SHP77 (cell line): ENCODE results near the gene ARHGEF4.
"Not testable (repeated sequence)": the region's sequence is repeated elsewhere in the genome, so short reads cannot be mapped to it uniquely, and the experiment has no call there.

Experiments used
- DNase-seq, 2 experiments: peaks; one replicate each; lab custom pipeline; 2025; lab: John Stamatoyannopoulos, UW

ARHGEF4 gene

GRCh38 chr2:131052741-131053263 is 216.1 kb downstream of the ARHGEF4 start:
- no peak for DNase-seq

DNA sequence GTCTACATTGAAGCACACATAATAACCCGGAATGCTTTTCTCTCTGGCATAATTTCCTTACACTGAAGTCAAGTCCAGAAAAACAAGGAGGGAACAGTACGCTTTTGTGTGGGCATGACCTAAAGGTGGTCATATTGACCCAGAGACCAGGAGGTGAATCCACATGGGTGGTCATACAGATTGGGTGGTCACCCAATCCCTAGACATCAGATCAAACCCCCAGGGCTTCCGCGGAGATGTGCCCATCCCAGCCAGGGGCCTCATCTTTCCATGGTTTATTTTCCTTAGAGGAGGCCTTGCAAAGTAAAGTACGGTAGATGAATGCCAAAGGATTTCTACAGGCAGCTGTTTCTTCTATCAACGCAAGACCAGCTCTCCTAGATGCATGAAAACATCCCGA is 217.8 kb downstream of the ARHGEF4 start:
- DNase-seq = no peak

- DNase-seq = no peak
These were observed 218.7 kb downstream of the ARHGEF4 start for GRCh38 chr2:131055169-131056065.

- DNase-seq = no peak
These were observed 219.7 kb downstream of the ARHGEF4 start for GRCh38 chr2:131056204-131056931.

DNA sequence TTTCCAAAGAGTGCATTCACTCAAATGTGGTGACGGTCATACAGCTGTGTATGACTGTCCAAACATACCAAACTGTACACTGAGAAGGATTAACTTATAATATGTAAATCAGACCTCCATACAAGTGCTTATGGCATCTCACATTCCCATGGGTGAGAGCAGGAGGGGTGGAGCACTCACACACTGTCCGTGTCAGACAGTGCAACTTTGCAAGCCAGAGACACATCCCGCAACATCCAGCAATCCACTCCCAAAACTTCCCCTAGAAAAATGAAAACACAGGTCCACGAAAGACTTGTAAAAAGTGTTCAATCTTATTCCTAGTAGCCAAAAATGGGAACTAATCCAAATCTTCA is 220.2 kb downstream of the ARHGEF4 start:
- no peak for DNase-seq

- no peak for DNase-seq
These were observed 221.6 kb downstream of the ARHGEF4 start for GRCh38 chr2:131058214-131058843.

GRCh38 chr2:131058920-131059319 is 222.2 kb downstream of the ARHGEF4 start:
- DNase-seq = no peak

DNA sequence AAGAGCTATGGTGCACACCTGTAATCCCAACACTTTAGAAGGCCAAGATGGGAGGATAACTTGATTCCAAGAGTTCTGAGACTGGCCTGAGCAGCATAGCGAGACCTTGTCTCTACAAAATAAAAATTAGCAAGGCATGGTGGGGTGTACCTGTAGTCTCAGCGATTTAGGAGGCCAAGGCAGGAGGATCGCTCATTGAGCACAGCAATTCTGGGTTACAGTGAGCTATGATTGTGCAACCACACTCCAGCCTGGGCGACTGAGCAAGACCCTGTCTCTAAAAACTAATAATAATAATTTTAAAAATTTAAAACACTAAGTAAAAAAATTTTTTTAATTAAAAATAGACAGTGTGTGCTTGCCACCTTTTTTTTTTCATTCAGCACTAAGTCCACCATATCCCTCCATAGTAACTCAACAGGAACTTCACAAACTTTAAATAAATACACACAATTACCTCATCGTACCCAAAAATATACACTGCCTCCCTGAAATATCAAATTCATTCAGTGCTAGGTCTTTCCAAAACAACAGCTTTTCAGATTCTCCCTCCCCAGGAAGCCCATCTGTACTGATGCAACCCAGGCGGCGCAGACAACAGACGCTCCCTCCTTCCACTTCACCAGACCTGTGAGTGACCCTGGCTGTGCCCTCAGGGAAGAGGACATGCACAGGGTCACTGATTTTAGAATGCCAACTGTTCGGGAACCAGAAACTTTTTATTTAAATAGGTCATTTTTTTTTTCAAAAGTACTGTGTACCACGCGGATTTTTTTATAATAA is 227.0 kb downstream of the ARHGEF4 start:
- DNase-seq = no peak

- DNase-seq = no peak
These were observed 228.1 kb downstream of the ARHGEF4 start for GRCh38 chr2:131064589-131065512.

- DNase-seq = no peak
These were observed 230.9 kb downstream of the ARHGEF4 start for GRCh38 chr2:131067465-131068125.

- not testable (repeated sequence) for DNase-seq
These were observed 231.5 kb downstream of the ARHGEF4 start for GRCh38 chr2:131068172-131068571.

GRCh38 chr2:131075578-131075977 is 238.9 kb downstream of the ARHGEF4 start:
- not testable (repeated sequence) for DNase-seq

DNA sequence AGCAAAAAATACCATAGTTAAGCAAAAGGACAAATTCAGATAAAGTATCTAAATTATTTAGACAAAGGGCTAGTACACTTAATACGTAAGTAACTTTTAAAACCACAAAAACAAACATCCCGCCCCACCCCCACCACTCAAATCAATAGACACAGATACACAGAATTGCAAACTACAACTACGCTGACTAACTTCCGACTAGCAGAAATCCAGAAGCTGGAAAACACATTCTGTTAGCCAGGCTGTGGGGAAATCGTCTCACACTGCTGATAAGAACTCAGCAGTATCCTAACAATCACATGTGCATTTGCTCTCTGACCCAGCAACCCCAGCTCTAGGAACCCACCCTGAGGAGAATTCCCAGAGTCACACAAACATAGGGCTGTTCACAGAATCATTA is 240.0 kb downstream of the ARHGEF4 start:
- no peak for DNase-seq

DNA sequence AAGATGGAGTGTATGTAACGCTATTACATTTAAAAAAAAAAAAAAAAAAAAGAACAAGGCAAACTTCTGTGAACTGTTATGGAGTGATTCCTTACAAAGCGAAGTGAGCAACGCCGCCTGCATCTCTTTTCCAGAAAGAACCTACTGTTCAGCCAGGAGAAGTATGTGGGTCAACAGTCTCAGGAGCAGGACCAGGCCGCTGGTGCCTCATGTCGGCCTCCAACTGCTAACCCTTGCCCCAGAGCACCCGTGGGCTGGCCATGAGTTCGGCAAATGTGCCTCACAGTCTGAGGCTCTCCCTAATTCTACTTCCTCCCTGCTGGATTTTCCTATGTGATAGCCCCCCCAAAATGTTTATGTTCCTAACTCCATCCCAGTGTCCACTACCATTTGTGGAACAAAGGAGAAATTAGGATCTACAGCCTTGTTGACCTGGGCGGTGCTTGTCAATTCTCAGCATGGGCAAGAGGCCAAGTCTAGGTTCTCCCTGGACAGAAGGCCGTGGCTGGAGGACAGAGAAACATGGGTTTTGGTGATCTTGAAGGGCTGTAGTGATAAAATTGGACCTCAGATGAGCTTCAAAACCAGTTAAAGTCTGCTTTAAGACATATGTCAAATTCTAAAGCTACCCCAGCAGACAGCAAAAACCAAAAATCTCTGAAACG is 240.6 kb downstream of the ARHGEF4 start:
- DNase-seq = no peak

DNA sequence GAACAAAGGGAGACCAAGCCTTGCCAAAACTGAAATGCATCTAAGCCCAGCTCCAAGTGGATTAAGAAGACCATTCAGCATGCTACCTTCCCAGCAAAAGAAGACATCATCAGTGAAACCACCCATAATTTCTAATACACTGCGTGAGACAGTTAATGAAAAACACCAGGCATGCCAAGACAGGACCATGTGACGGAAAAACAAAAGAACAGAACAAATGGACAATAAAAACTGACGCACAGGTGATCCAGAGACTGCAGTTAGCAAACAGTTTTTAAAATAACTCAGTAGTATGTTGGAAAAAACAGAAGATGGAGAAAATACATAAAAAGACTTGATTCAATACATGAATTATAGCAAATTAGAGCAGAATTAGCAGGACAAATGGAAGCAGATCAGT is 241.3 kb downstream of the ARHGEF4 start:
- DNase-seq = no peak

GRCh38 chr2:131079931-131080330 is 243.2 kb downstream of the ARHGEF4 start:
- not testable (repeated sequence) for DNase-seq

DNA sequence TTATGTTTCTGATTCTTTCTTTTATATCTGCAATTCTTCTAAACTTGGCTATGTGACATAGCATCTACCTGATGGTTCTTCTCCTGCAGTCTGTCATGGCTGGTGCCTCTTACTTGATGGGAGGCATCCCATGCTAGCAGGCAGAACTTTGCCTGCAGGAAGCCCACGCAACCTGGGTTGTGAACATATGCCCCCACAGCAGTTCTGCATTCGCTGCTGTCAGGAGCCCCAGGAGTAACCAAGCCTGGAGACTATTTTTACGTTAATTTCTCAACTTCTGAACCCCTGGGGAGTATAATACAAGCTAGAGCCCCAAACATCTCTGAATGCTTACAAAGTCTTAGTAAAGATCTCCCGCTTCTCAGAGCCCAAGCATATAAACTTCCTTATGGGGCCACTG is 244.5 kb downstream of the ARHGEF4 start:
- no peak for DNase-seq

DNA sequence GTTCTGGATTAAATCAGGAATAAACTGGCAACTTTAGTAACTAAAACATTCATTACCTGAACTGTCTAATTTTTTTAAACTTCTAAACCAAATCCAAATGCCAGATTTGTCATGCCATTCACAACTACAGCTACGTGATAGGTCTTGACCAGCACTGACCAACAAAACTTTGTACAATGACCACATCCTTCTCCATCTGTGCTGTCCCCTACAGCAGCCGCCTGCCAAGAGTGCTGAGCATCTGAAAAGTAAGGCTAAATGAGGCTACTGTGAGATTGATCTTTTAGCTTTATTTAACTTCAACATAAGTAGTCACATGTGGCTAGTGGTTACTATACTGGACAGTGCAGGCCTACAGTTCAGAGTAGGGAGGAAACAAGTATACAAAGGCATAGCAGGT is 248.9 kb downstream of the ARHGEF4 start:
- no peak for DNase-seq

- DNase-seq = no peak
These were observed 255.8 kb downstream of the ARHGEF4 start for GRCh38 chr2:131092458-131093005.
